K562 (cell line): ENCODE results near the gene FOSL1. TPM values are rescaled to one million over a fixed set of nuclear protein-coding genes. Genes with fewer than 3 reads are reported as not detected.

Experiments used
- ARID4B ChIP-seq: sonication (generic); formaldehyde crosslinking; IDR thresholded peaks from 2 replicates; pipeline ENCODE4 v1.8.0; 2022; ENCODE audit warnings: mild to moderate bottlenecking, missing genetic modification reagents
- CREB1 ChIP-seq, 2 experiments: sonication (generic) in 1 of 2; formaldehyde crosslinking in 1 of 2; IDR thresholded peaks; 2 replicates each; pipeline versions ENCODE4 v1.6.1 to v1.8.0; 2012 to 2022; ENCODE audit warnings: inconsistent platforms in 1 of 2, mild to moderate bottlenecking in 1 of 2, missing genetic modification reagents in 1 of 2, moderate library complexity in 1 of 2
- CREB3L1 ChIP-seq: fragments of 450-650 bp; IDR thresholded peaks from 2 replicates; pipeline ENCODE4 v1.6.1; 2014; ENCODE audit warnings: low read depth, mild to moderate bottlenecking, moderate library complexity, borderline replicate concordance
- IRF2 ChIP-seq: sonication (generic); formaldehyde crosslinking; IDR thresholded peaks from 2 replicates; pipeline ENCODE4 v1.8.1; 2022; ENCODE audit warnings: mild to moderate bottlenecking, missing genetic modification reagents
- KHSRP ChIP-seq: fragments of 450-650 bp; IDR thresholded peaks from 2 replicates; pipeline ENCODE4 v1.6.1; 2017
- MIER1 ChIP-seq: fragments of 450-650 bp; IDR thresholded peaks from 2 replicates; pipeline ENCODE4 v1.6.1; 2016; ENCODE audit warnings: antibody characterized with exemption, mild to moderate bottlenecking, low read depth
- MLLT1 ChIP-seq, 2 experiments: fragments of 450-650 bp; IDR thresholded peaks; 2 replicates each; pipeline ENCODE4 v1.6.1; 2016
- PRMT5 ChIP-seq: sonication (generic); formaldehyde crosslinking; IDR thresholded peaks from 2 replicates; pipeline ENCODE4 v1.5.0; 2020; ENCODE audit warnings: missing genetic modification reagents
- RBM39 ChIP-seq: fragments of 200-400 bp; formaldehyde crosslinking; optimal IDR thresholded peaks from 2 replicates; pipeline ENCODE3; 2018; ENCODE audit warnings: low read depth, low read length
- RCOR1 ChIP-seq, 2 experiments: IDR thresholded peaks; 2 replicates each; pipeline ENCODE4 v1.6.1; 2012; ENCODE audit warnings: low read depth in 2 of 2, low read length in 2 of 2, borderline replicate concordance in 1 of 2, improper control_type of control experiment in 1 of 2
- SNIP1 ChIP-seq: fragments of 450-650 bp; IDR thresholded peaks from 2 replicates; pipeline ENCODE4 v1.7.1; 2017; ENCODE audit warnings: low read depth, mild to moderate bottlenecking
- SPI1 ChIP-seq: IDR thresholded peaks from 2 replicates; pipeline ENCODE4 v1.6.1; 2011; ENCODE audit warnings: low read depth, low read length, control low read depth, borderline replicate concordance
- TCF3 ChIP-seq: sonication (generic); formaldehyde crosslinking; IDR thresholded peaks from 2 replicates; pipeline ENCODE4 v1.4.0; 2020; ENCODE audit warnings: mild to moderate bottlenecking, missing genetic modification reagents
- TSHZ1 ChIP-seq: fragments of 250-450 bp; sonication (Bioruptor Pico); IDR thresholded peaks from 2 replicates; pipeline ENCODE4 v1.4.0; 2020; ENCODE audit warnings: mild to moderate bottlenecking, moderate library complexity
- ZZZ3 ChIP-seq: fragments of 450-650 bp; IDR thresholded peaks from 2 replicates; pipeline ENCODE4 v1.6.1; 2016; ENCODE audit warnings: antibody characterized with exemption, mild to moderate bottlenecking, moderate library complexity
- polyA plus RNA-seq, 8 experiments: library from polyadenylated mRNA; depleted of rRNA in 4 of 8; stranded (reverse) in 5 of 8; unstranded in 3 of 8; fragments of >200 nt; fragmentation: Nextera tagmentation in 2 of 8; fragmentation: Illumina TruSeq in 1 of 8; extraction: Ambion mirVana in 2 of 8; extraction: Trizol in 1 of 8; gene quantifications; 2 replicates each; pipeline versions ENCODE4 v1.2.1 to v1.2.3, GENCODE V29; 2011 to 2014; ENCODE audit warnings: inconsistent platforms in 1 of 8, missing spikeins in 1 of 8
- total RNA-seq, 7 experiments: library from RNA; depleted of rRNA in 6 of 7; stranded (reverse); fragments of >200 nt in 6 of 7; fragmentation: Illumina TruSeq in 2 of 7; extraction: Trizol in 2 of 7; gene quantifications; 2 replicates each; pipeline versions ENCODE4 v1.2.1 to v1.2.3, GENCODE V29; 2011 to 2021; ENCODE audit warnings: low replicate concordance in 1 of 7

The FOSL1 gene
- total and polyA plus RNA-seq, 9 of the 15 experiments (the other 6 are each of a cell fraction or from before 2014, with no cell fraction given), result 3.5 to 39.6 (median 10.0) TPM

GRCh38 chr11:65856689-65857499, 43.3 kb downstream of the FOSL1 start (continued):
- TF ChIP-seq ARID4B (CRISPR knock-in tag) (peak; percentile 65), IRF2 (CRISPR knock-in tag) (no peak), CREB1 (IDR thresholded peaks at IDR 0.05) (no peak), CREB1 (CRISPR knock-in tag; IDR thresholded peaks at IDR 0.05) (no peak), ZZZ3 (no peak), MLLT1 (IDR thresholded peaks at IDR 0.05) (no peak), TCF3 (CRISPR knock-in tag) (no peak), KHSRP (no peak), SPI1 (peak; percentile 95), CREB3L1 (no peak), TSHZ1 (CRISPR knock-in tag) (no peak), RCOR1 (IDR thresholded peaks at IDR 0.05; ENCODE audit: borderline replicate concordance in 1 of 2, low read depth in 2 of 2, low read length in 2 of 2) (no peak), PRMT5 (CRISPR knock-in tag) (no peak), RBM39 (peak; percentile 26), SNIP1 (no peak), MIER1 (no peak)
